GM21737 (cell line): ENCODE results near the gene CDC23.
"Not testable (repeated sequence)": the region's sequence is repeated elsewhere in the genome, so short reads cannot be mapped to it uniquely, and the experiment has no call there.

ENCODE experiments used
- ATAC-seq: cut with Tn5 transposase; IDR thresholded peaks from one replicate; pipeline ENCODE4 v1.9.1; 2021; ENCODE audit warnings: mild to moderate bottlenecking, moderate library complexity; ENCODE audit not compliant: unreplicated experiment

The CDC23 gene

DNA sequence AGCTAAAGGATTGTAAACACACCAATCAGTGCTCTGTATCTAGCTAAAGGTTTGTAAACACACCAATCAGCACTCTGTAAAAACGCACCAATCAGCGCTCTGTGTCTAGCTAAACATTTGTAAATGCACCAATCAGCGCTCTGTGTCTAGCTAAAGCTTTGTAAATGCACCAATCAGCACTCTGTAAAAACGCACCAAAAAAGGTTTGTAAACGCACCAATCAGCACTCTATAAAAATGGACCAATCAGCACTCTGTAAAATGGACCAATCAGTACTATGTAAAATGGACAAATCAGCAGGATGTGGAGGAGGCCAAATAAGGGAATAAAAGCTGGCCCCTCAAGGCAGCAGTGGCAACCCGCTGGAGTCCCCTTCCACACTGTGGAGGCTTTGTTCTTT lies 69.5 kb downstream of the CDC23 start:
- ATAC-seq, result not testable (repeated sequence)

DNA sequence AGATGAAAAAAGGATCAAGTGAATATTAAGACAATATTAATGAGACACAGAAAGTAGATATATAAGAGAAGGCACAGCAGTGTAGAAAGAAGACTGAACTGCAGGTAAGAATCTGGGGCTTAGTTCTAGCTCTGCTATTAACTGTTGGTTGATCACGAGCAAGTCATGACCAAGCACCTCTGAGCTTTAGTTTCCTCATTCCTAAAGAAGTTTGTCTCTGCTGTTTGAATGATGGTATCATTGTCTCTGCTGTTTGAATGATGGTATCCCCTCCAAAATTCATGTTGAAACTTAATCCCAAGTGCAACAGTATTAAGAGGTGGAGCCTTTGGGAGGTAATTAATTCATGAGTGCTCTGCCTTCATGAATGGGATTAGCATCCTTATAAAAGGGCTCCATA lies 71.4 kb downstream of the CDC23 start:
- ATAC-seq, result no peak

DNA sequence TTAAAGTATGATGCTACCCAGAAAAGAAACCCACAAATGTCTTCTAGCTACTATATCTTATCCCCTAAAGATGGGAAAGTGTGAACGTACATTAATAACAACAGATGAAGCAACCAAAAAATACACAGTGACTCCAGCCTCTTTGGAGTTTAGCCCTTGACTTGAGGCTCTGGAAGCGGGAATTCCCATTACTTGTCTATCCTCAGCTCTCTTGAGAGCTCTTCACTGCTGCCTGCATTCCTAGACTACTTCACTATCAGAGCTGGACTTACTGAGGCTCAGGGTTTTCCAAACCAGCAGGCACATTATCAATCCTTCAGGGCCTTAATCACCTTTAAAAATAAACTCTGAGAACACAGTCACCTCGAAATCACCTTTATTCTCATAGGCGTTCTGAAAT lies 72.9 kb downstream of the CDC23 start:
- no peak for ATAC-seq

GRCh38 chr5:138139781-138140090 lies 73.4 kb downstream of the CDC23 start:
- no peak for ATAC-seq

DNA sequence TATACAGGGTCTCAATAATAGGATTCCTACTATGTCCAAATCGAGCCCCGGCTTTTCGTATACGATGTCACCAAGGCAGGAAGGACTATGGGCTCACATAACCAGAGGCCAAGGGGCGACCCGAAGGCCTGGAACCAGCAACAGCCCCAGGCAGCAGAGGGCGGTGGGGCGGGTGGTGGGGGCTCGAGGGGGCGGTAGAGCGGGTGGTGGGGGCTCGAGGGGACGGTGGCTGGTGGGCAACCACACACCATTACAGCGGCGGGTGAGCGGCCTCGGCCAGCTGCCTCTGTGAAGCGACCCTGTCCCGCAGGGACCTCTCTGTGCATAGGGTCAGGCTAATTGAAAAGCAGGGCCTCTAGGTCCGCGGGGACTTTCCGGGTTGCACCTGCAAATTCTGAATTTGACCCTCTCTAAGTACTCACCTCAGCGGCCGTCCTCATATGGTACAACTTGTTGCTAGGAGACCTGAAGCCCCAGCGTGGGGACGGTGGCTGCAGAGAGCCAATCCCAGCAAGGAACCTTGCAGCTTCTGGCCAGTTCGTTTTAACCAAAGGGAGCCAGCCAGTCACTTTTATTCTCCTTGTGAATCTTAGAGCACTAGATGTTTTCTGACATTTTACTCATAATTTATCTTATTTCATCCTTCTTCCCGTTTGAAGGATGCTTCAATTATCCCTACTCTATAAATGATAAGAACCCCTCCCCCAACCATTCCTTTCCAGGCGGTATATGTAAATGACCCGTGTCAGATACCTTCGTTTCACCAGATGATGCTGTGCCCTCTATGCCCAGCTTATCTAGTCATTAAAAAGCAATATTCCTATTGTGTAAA lies 74.0 kb downstream of the CDC23 start, which contains the start of gene NME5:
Gene NME5 (minus strand): TSS at position 480 of the 832 bp plus-strand sequence. CDS start 648 bp downstream, outside the sequence.
- no peak for ATAC-seq
